ENCODE data around the gene NR1H4. TPM values are rescaled to one million over a fixed set of nuclear protein-coding genes. Genes with fewer than 3 reads are reported as not detected.

The NR1H4 gene
- total and polyA plus RNA-seq, 9 of the 15 experiments (the other 6 are each of a cell fraction or from before 2014, with no cell fraction given) = 0.03 TPM; not detected in 8

- ChIA-PET POLR2A (no interaction called here), CTCF (ENCODE audit: low intra/inter-chr PET ratio) (no interaction called here)
- no peak for DNase-seq (ENCODE audit: extremely low read depth in 1 of 4, low spot score in 3 of 4)
- H3K9ac ChIP-seq (ENCODE audit: insufficient read depth in 1 of 2, low read depth in 2 of 2, low read length in 2 of 2) = no peak overlapping the region
- ATAC-seq = no peak
- intact Hi-C loops (cut with micrococcal nuclease) = no loop called here
- no peak for FAIRE-seq
- no peaks in the 10 kb centered on the region for H3K36me3 ChIP-seq (ENCODE audit: control insufficient read depth, insufficient read depth, low read length)
- H2AFZ ChIP-seq (ENCODE audit: low read depth, low read length) = no peak overlapping the region
- H3K27ac ChIP-seq (ENCODE audit: extremely low read depth, low read depth, low read length) = no peak overlapping the region
- no peak overlapping the region for H3K4me2 ChIP-seq (ENCODE audit: insufficient read depth, low read length)
- peaks cover 0 to 10% of the 10 kb centered on the region in 2 experiments for H3K27me3 ChIP-seq (ENCODE audit: control insufficient read depth in 2 of 2, insufficient read depth in 2 of 2, low read length in 2 of 2)
- H4K20me1 ChIP-seq (replicated peaks; ENCODE audit: control insufficient read depth, insufficient read depth, low read length) = no peaks in the 10 kb centered on the region
- H3K9me1 ChIP-seq (ENCODE audit: control insufficient read depth, insufficient read depth, low read length) = no peaks in the 10 kb centered on the region
- WGBS (ENCODE audit: insufficient coverage, low coverage, missing lambda C conversion rate) = 0% methylated on average over 2 of the region's 2 CpGs
- no TSS peak for BruUV-seq (replicated peaks)
- no peaks in the 10 kb centered on the region for H3K9me3 ChIP-seq (replicated peaks; ENCODE audit: control insufficient read depth, insufficient read depth, low read depth, low read length)
- no peaks in the 10 kb centered on the region for H3K79me2 ChIP-seq (ENCODE audit: control insufficient read depth, insufficient read depth, low read length)
- in situ Hi-C loops (cut with MboI) = no loop called here
- no peak overlapping the region for H3K4me3 ChIP-seq
- TF ChIP-seq RHOXF2B (CRISPR knock-in tag; conservative IDR thresholded peaks at IDR 0.05) (no peak), NCOA4 (IDR thresholded peaks at IDR 0.05; ENCODE audit: partially characterized antibody) (no peak), NEUROD1 (IDR thresholded peaks at IDR 0.05; ENCODE audit: borderline replicate concordance, low read depth, low read length, partially characterized antibody) (no peak), RAD21 (CRISPR knock-in tag; conservative IDR thresholded peaks at IDR 0.05 in 1 of 2, IDR thresholded peaks at IDR 0.05 in 1 of 2) (no peak), KDM2B (CRISPR knock-in tag; IDR thresholded peaks at IDR 0.05) (no peak)
- TF ChIP-seq, protein P1, sequence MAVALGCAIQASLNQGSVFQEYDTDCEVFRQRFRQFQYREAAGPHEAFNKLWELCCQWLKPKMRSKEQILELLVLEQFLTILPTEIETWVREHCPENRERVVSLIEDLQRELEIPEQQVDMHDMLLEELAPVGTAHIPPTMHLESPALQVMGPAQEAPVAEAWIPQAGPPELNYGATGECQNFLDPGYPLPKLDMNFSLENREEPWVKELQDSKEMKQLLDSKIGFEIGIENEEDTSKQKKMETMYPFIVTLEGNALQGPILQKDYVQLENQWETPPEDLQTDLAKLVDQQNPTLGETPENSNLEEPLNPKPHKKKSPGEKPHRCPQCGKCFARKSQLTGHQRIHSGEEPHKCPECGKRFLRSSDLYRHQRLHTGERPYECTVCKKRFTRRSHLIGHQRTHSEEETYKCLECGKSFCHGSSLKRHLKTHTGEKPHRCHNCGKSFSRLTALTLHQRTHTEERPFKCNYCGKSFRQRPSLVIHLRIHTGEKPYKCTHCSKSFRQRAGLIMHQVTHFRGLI (CRISPR knock-in tag; IDR thresholded peaks at IDR 0.05) = no peak
- H3K4me1 ChIP-seq (replicated peaks in 1 of 2; ENCODE audit: control insufficient read depth in 2 of 2, insufficient read depth in 2 of 2, low read length in 2 of 2) = no peaks in the 10 kb centered on the region
These were observed 20.9 kb downstream of the NR1H4 start for GRCh38 chr12:100494538-100494937.

Measured in K562 (cell line).